ENCODE results near the gene YY1AP1. TPM values are rescaled to one million over a fixed set of nuclear protein-coding genes. Genes with fewer than 3 reads are reported as not detected.
"Not testable (repeated sequence)": the region's sequence is repeated elsewhere in the genome, so short reads cannot be mapped to it uniquely, and the experiment has no call there.

YY1AP1 gene
- total and polyA plus RNA-seq, 10 of the 15 experiments (the other 5 are each of a cell fraction or from before 2014, with no cell fraction given): 13.2 to 118 (median 40.5) TPM

GRCh38 chr1:155622191-155622590 is 66.4 kb downstream of the YY1AP1 start:
- ChIA-PET POLR2A (interaction anchor here (0.5 to 0.7 kb wide), 3 partner anchors 49 to 529 kb away, joined by 3 to 7 read pairs (median 4); no protein-coding TSS in a partner anchor), CTCF (interaction anchor here (0.6 to 1.4 kb wide), 2 partner anchors 116 to 371 kb away, joined by 4 read pairs; no protein-coding TSS in a partner anchor), SMC1A (ENCODE audit: uncharacterized antibody, unreplicated experiment) (interaction anchor here (1.0 kb wide), 1 partner anchor 367 kb away, joined by 3 read pairs; no protein-coding TSS in a partner anchor), RAD21 (ENCODE audit: unreplicated experiment) (no interaction called here)
- no peak for TF ChIP-seq MXI1 (IDR thresholded peaks at IDR 0.05; ENCODE audit: low read depth, low read length)
- TF ChIP-seq, protein P1, sequence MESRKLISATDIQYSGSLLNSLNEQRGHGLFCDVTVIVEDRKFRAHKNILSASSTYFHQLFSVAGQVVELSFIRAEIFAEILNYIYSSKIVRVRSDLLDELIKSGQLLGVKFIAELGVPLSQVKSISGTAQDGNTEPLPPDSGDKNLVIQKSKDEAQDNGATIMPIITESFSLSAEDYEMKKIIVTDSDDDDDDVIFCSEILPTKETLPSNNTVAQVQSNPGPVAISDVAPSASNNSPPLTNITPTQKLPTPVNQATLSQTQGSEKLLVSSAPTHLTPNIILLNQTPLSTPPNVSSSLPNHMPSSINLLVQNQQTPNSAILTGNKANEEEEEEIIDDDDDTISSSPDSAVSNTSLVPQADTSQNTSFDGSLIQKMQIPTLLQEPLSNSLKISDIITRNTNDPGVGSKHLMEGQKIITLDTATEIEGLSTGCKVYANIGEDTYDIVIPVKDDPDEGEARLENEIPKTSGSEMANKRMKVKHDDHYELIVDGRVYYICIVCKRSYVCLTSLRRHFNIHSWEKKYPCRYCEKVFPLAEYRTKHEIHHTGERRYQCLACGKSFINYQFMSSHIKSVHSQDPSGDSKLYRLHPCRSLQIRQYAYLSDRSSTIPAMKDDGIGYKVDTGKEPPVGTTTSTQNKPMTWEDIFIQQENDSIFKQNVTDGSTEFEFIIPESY (IDR thresholded peaks at IDR 0.05): no peak
- no peak for TF ChIP-seq DPF2 (IDR thresholded peaks at IDR 0.05)
- no peak for TF ChIP-seq SRF (IDR thresholded peaks at IDR 0.05; ENCODE audit: low read depth in 2 of 2, low read length in 2 of 2)
- TF ChIP-seq RUNX3 (IDR thresholded peaks at IDR 0.05; ENCODE audit: low read length): no peak
- TF ChIP-seq, protein P2, sequence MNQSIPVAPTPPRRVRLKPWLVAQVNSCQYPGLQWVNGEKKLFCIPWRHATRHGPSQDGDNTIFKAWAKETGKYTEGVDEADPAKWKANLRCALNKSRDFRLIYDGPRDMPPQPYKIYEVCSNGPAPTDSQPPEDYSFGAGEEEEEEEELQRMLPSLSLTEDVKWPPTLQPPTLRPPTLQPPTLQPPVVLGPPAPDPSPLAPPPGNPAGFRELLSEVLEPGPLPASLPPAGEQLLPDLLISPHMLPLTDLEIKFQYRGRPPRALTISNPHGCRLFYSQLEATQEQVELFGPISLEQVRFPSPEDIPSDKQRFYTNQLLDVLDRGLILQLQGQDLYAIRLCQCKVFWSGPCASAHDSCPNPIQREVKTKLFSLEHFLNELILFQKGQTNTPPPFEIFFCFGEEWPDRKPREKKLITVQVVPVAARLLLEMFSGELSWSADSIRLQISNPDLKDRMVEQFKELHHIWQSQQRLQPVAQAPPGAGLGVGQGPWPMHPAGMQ (IDR thresholded peaks at IDR 0.05; ENCODE audit: borderline replicate concordance): no peak
- no peak for FAIRE-seq
- no peaks in the 10 kb centered on the region; the same call in 1 of the 3 replicates for H3K9me3 ChIP-seq (replicated peaks; ENCODE audit: control insufficient read depth, insufficient read depth, low read length)
- in situ Hi-C loops (cut with MboI) (no loop called here), intact Hi-C loops (cut with micrococcal nuclease; ENCODE audit: unreplicated experiment) (no loop called here)
- no TSS peak for BruUV-seq (replicated peaks)
- no peaks in the 10 kb centered on the region for H3K36me3 ChIP-seq (ENCODE audit: control insufficient read depth in 2 of 2, insufficient read depth in 2 of 2, low read length in 1 of 2)
- no peaks in the 10 kb centered on the region for H3K79me2 ChIP-seq (ENCODE audit: control insufficient read depth, insufficient read depth, low read length)
- peak overlapping the region; percentile 51 for H2AFZ ChIP-seq (ENCODE audit: control insufficient read depth, low read depth, low read length)
- no peaks in the 10 kb centered on the region for H4K20me1 ChIP-seq (ENCODE audit: control insufficient read depth, insufficient read depth)
- 19% methylated on average over 2 of the region's 2 CpGs for WGBS (ENCODE audit: insufficient coverage, insufficient replicate concordance, low lambda C conversion rate, missing lambda C conversion rate)
- DNase-seq (ENCODE audit: low read depth, low spot score): no peak
- no peak overlapping the region for H3K4me3 ChIP-seq
- no peak overlapping the region for H3K9ac ChIP-seq (ENCODE audit: control insufficient read depth, insufficient read depth, low read length)
- no peaks in the 10 kb centered on the region for H3K27me3 ChIP-seq (replicated peaks in 1 of 2; ENCODE audit: control insufficient read depth in 2 of 2, insufficient read depth in 2 of 2, low read length in 1 of 2)
- no peak for ATAC-seq
- H3K4me2 ChIP-seq (ENCODE audit: control insufficient read depth, insufficient read depth): no peak overlapping the region
- no peaks in the 10 kb centered on the region for H3K4me1 ChIP-seq (ENCODE audit: control insufficient read depth, insufficient read depth, low read length)
- no peak overlapping the region for H3K27ac ChIP-seq (ENCODE audit: control insufficient read depth, insufficient read depth)

DNA sequence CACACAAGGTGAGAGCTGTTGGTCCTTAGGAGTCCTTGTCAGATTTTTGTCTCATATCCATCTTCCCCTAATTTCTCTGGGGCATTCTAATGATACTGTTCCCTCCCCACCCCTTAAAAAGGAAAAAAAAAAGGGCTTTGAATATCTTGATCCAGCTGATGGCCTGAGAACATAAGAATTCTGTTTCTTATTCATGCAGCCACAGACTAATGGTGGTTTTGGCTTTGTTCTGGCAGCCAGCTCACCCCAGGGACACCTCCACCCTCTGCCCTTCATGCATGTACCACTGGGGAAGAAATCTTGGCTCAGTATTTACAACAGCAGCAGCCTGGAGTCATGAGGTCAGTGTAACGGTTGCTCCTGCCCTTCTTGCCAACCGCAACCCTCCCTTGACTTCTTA is 75.3 kb downstream of the YY1AP1 start:
- H3K27ac ChIP-seq (ENCODE audit: control insufficient read depth, insufficient read depth); H3K4me1 ChIP-seq (ENCODE audit: control insufficient read depth, insufficient read depth, low read length); H2AFZ ChIP-seq (ENCODE audit: control insufficient read depth, low read depth, low read length); SMC1A ChIA-PET (ENCODE audit: uncharacterized antibody, unreplicated experiment); H3K9ac ChIP-seq (ENCODE audit: control insufficient read depth, insufficient read depth, low read length); intact Hi-C loops (cut with micrococcal nuclease; ENCODE audit: unreplicated experiment); RAD21 ChIA-PET (ENCODE audit: unreplicated experiment); POLR2A ChIA-PET; ATAC-seq; CTCF ChIA-PET; FAIRE-seq; H4K20me1 ChIP-seq (ENCODE audit: control insufficient read depth, insufficient read depth); H3K27me3 ChIP-seq (replicated peaks in 1 of 2; ENCODE audit: control insufficient read depth in 2 of 2, insufficient read depth in 2 of 2, low read length in 1 of 2); H3K79me2 ChIP-seq (ENCODE audit: control insufficient read depth, insufficient read depth, low read length); BruUV-seq (replicated peaks); H3K36me3 ChIP-seq (ENCODE audit: control insufficient read depth in 2 of 2, insufficient read depth in 2 of 2, low read length in 1 of 2); H3K4me2 ChIP-seq (ENCODE audit: control insufficient read depth, insufficient read depth); DNase-seq (ENCODE audit: low read depth, low spot score); H3K9me3 ChIP-seq (replicated peaks; ENCODE audit: control insufficient read depth, insufficient read depth, low read length); H3K4me3 ChIP-seq; in situ Hi-C loops (cut with MboI): not testable (repeated sequence)
- no CpG with 5 or more reads among the region's 2 CpGs for WGBS (ENCODE audit: insufficient coverage, insufficient replicate concordance, low lambda C conversion rate, missing lambda C conversion rate)

DNA sequence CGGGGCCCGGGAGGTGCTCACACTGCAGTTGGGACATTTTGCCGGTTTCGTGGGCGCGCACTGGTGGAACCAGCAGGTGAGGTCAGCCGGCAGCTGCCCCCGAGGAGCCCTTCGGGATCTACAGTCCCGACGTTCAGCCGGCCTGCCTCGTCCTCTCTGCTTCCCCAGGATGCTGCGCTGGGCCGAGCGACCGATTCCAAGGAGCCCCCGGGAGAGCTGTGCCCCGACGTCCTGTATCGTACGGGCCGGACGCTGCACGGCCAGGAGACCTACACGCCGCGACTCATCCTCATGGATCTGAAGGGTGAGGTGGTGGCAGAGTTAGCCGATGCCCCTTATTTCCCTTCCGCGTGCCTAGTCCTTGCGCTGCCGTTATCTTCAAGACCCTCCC is 78.3 kb downstream of the YY1AP1 start:
- in situ Hi-C loops (cut with MboI); H3K36me3 ChIP-seq (ENCODE audit: control insufficient read depth in 2 of 2, insufficient read depth in 2 of 2, low read length in 1 of 2); H3K4me3 ChIP-seq; H3K4me2 ChIP-seq (ENCODE audit: control insufficient read depth, insufficient read depth); H2AFZ ChIP-seq (ENCODE audit: control insufficient read depth, low read depth, low read length); BruUV-seq (replicated peaks); H3K27ac ChIP-seq (ENCODE audit: control insufficient read depth, insufficient read depth); H3K9me3 ChIP-seq (replicated peaks; ENCODE audit: control insufficient read depth, insufficient read depth, low read length); POLR2A ChIA-PET; H3K79me2 ChIP-seq (ENCODE audit: control insufficient read depth, insufficient read depth, low read length); H4K20me1 ChIP-seq (ENCODE audit: control insufficient read depth, insufficient read depth); intact Hi-C loops (cut with micrococcal nuclease; ENCODE audit: unreplicated experiment); DNase-seq (ENCODE audit: low read depth, low spot score); H3K4me1 ChIP-seq (ENCODE audit: control insufficient read depth, insufficient read depth, low read length); H3K9ac ChIP-seq (ENCODE audit: control insufficient read depth, insufficient read depth, low read length); RAD21 ChIA-PET (ENCODE audit: unreplicated experiment); H3K27me3 ChIP-seq (replicated peaks in 1 of 2; ENCODE audit: control insufficient read depth in 2 of 2, insufficient read depth in 2 of 2, low read length in 1 of 2): not testable (repeated sequence)
- 0% methylated on average over 6 of the region's 33 CpGs for WGBS (ENCODE audit: insufficient coverage, insufficient replicate concordance, low lambda C conversion rate, missing lambda C conversion rate)
- FAIRE-seq: peak; percentile 68
- CTCF ChIA-PET: interaction anchor here (0.6 to 1.5 kb wide), 3 partner anchors 359 to 456 kb away, joined by 3 to 5 read pairs (median 3); no protein-coding TSS in a partner anchor
- SMC1A ChIA-PET (ENCODE audit: uncharacterized antibody, unreplicated experiment): interaction anchor here (1.5 kb wide), 1 partner anchor 72 kb away, joined by 4 read pairs; no protein-coding TSS in a partner anchor
- peak; percentile 48 for ATAC-seq
